Measurements from ENCODE around the gene UXT. TPM values are rescaled to one million over a fixed set of nuclear protein-coding genes. Genes with fewer than 3 reads are reported as not detected.

Gene UXT
- polyA plus RNA-seq, 1 donor from 2014 or later = 153 TPM

DNA sequence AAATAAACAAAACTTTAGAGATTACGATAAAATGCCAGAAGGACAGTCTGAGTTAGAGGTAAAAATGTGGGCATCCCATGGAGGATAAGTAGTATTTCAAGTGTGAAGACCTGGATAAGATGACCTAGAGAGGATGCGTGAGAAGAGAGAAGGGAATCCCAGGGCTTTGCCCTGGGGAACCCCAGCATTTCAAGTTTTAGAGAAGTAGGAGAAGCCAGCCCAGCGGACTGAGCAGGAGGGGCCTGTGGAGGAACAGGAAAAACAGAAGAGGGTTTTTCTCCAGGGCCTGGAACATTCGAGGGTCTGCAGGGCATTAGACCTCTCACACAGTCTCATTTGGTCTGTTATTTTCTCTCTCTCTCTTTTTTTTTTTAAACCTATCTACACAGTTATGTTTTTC, 26.3 kb downstream of the UXT start:
- Histone ChIP-seq H3K27me3 (ENCODE audit: insufficient read depth, low read depth, low read length) (no peaks in the 10 kb centered on the region), H3K9me3 (ENCODE audit: low read length) (no peaks in the 10 kb centered on the region), H3K79me2 (replicated peaks; ENCODE audit: insufficient read depth, low read length) (no peaks in the 10 kb centered on the region), H3K36me3 (ENCODE audit: insufficient read depth, low read length) (no peaks in the 10 kb centered on the region), H3K4me2 (ENCODE audit: low read length) (no peak overlapping the region), H3K27ac (ENCODE audit: low read length) (no peak overlapping the region), H3F3A (ENCODE audit: insufficient read depth, low read length, poor library complexity, severe bottlenecking) (no peaks in the 10 kb centered on the region), H2AFZ (ENCODE audit: low read depth, low read length) (no peak overlapping the region), H4K20me1 (ENCODE audit: insufficient read depth) (no peaks in the 10 kb centered on the region), H3K4me3 (ENCODE audit: low read length) (no peak overlapping the region), H3K9me2 (ENCODE audit: insufficient read depth, low read length) (no peaks in the 10 kb centered on the region), H3K9ac (ENCODE audit: low read length) (no peak overlapping the region)
- TF ChIP-seq SMC3 (conservative IDR thresholded peaks at IDR 0.05; ENCODE audit: poor library complexity) (no peak), POLR2AphosphoS5 (IDR thresholded peaks at IDR 0.05) (no peak), EZH2 (IDR thresholded peaks at IDR 0.05; ENCODE audit: borderline replicate concordance, insufficient read depth, low read length, poor library complexity, severe bottlenecking) (no peak), EP300 (conservative IDR thresholded peaks at IDR 0.05; ENCODE audit: poor library complexity, severe bottlenecking) (no peak)
- TF ChIP-seq, protein P1, sequence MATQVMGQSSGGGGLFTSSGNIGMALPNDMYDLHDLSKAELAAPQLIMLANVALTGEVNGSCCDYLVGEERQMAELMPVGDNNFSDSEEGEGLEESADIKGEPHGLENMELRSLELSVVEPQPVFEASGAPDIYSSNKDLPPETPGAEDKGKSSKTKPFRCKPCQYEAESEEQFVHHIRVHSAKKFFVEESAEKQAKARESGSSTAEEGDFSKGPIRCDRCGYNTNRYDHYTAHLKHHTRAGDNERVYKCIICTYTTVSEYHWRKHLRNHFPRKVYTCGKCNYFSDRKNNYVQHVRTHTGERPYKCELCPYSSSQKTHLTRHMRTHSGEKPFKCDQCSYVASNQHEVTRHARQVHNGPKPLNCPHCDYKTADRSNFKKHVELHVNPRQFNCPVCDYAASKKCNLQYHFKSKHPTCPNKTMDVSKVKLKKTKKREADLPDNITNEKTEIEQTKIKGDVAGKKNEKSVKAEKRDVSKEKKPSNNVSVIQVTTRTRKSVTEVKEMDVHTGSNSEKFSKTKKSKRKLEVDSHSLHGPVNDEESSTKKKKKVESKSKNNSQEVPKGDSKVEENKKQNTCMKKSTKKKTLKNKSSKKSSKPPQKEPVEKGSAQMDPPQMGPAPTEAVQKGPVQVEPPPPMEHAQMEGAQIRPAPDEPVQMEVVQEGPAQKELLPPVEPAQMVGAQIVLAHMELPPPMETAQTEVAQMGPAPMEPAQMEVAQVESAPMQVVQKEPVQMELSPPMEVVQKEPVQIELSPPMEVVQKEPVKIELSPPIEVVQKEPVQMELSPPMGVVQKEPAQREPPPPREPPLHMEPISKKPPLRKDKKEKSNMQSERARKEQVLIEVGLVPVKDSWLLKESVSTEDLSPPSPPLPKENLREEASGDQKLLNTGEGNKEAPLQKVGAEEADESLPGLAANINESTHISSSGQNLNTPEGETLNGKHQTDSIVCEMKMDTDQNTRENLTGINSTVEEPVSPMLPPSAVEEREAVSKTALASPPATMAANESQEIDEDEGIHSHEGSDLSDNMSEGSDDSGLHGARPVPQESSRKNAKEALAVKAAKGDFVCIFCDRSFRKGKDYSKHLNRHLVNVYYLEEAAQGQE (IDR thresholded peaks at IDR 0.05; ENCODE audit: borderline replicate concordance) = no peak

DNA sequence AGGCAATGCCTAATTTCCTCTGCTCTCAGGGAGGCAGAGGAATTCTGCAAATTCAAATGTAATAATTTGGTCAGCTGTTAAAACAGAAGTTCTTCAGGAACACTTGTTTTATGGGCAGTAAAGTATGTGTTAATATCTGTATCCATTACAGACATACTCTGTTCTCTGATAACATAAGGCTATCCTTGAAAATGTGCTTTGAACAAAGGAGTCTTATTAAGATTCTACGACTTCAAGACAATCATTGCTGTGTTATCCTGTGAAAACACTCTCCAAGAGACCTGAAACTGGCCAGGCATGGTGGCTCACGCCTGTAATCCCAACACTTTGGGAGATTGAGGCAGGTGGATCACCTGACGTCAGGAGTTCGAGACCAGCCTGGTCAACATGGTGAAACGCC, 27.3 kb downstream of the UXT start:
- no peak overlapping the region for H3K9ac ChIP-seq (ENCODE audit: low read length)

More for the DNA sequence above, 27.3 kb downstream of the UXT start:
- no peaks in the 10 kb centered on the region for H3F3A ChIP-seq (ENCODE audit: insufficient read depth, low read length, poor library complexity, severe bottlenecking)
- no peak overlapping the region for H3K27ac ChIP-seq (ENCODE audit: low read length)
- H3K9me3 ChIP-seq (ENCODE audit: low read length) = no peaks in the 10 kb centered on the region
- H3K27me3 ChIP-seq (ENCODE audit: insufficient read depth, low read depth, low read length) = no peaks in the 10 kb centered on the region
- no peaks in the 10 kb centered on the region for H3K36me3 ChIP-seq (ENCODE audit: insufficient read depth, low read length)
- no peak overlapping the region for H3K4me2 ChIP-seq (ENCODE audit: low read length)
- H2AFZ ChIP-seq (ENCODE audit: low read depth, low read length) = no peak overlapping the region
- no peak overlapping the region for H3K4me3 ChIP-seq (ENCODE audit: low read length)
- no peaks in the 10 kb centered on the region for H4K20me1 ChIP-seq (ENCODE audit: insufficient read depth)
- TF ChIP-seq EZH2 (IDR thresholded peaks at IDR 0.05; ENCODE audit: borderline replicate concordance, insufficient read depth, low read length, poor library complexity, severe bottlenecking) = no peak
- no peak for TF ChIP-seq EP300 (conservative IDR thresholded peaks at IDR 0.05; ENCODE audit: poor library complexity, severe bottlenecking)
- TF ChIP-seq SMC3 (conservative IDR thresholded peaks at IDR 0.05; ENCODE audit: poor library complexity) = no peak
- no peak for TF ChIP-seq RAD21 (conservative IDR thresholded peaks at IDR 0.05)
- TF ChIP-seq POLR2AphosphoS5 (IDR thresholded peaks at IDR 0.05) = no peak
- TF ChIP-seq, protein P2, sequence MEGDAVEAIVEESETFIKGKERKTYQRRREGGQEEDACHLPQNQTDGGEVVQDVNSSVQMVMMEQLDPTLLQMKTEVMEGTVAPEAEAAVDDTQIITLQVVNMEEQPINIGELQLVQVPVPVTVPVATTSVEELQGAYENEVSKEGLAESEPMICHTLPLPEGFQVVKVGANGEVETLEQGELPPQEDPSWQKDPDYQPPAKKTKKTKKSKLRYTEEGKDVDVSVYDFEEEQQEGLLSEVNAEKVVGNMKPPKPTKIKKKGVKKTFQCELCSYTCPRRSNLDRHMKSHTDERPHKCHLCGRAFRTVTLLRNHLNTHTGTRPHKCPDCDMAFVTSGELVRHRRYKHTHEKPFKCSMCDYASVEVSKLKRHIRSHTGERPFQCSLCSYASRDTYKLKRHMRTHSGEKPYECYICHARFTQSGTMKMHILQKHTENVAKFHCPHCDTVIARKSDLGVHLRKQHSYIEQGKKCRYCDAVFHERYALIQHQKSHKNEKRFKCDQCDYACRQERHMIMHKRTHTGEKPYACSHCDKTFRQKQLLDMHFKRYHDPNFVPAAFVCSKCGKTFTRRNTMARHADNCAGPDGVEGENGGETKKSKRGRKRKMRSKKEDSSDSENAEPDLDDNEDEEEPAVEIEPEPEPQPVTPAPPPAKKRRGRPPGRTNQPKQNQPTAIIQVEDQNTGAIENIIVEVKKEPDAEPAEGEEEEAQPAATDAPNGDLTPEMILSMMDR (IDR thresholded peaks at IDR 0.05; ENCODE audit: poor library complexity, severe bottlenecking) = no peak
- TF ChIP-seq, protein P1 (IDR thresholded peaks at IDR 0.05; ENCODE audit: borderline replicate concordance) = no peak
- no peak for TF ChIP-seq MXI1 (conservative IDR thresholded peaks at IDR 0.05; ENCODE audit: poor library complexity, severe bottlenecking)
- no peak for TF ChIP-seq TAF1 (IDR thresholded peaks at IDR 0.05; ENCODE audit: low read depth)
- no peaks in the 10 kb centered on the region for H3K79me2 ChIP-seq (replicated peaks; ENCODE audit: insufficient read depth, low read length)
- H3K9me2 ChIP-seq (ENCODE audit: insufficient read depth, low read length) = no peaks in the 10 kb centered on the region
